ENCODE results near the gene KIAA0586.
"Not testable (repeated sequence)": the region's sequence is repeated elsewhere in the genome, so short reads cannot be mapped to it uniquely, and the experiment has no call there.

Gene KIAA0586

DNA sequence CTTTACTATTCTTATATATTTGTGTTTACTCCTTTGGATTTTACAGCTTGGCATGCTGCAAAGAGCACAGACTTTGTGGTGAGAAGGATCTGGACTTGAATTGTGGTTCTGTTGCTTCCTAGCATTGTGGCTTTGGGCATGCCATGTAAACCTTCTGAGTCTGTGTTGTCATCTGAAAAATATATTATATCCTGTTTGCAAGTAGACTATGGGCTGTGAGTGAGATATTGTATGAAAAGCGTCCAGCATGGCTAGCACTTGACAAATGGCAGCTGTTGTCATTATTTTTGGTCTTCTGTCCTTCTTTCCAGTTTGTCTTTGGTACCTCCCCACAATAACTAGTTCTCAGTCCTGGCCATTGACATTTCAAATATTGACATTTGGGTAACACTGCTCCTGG, 148.4 kb downstream of the KIAA0586 start:
- H2BK12ac ChIP-seq (ENCODE audit: low read length in 2 of 2) = no peak overlapping the region
- no peak overlapping the region for H2AK5ac ChIP-seq (ENCODE audit: low read length, severe bottlenecking)
- H3K4me2 ChIP-seq (ENCODE audit: low read length, poor library complexity, severe bottlenecking) = no peak overlapping the region
- no peak overlapping the region for H2BK15ac ChIP-seq (ENCODE audit: low read depth, poor library complexity, severe bottlenecking)
- H2BK120ac ChIP-seq (ENCODE audit: low read depth, low read length) = no peak overlapping the region
- no peak overlapping the region for H2BK5ac ChIP-seq (ENCODE audit: low read depth, low read length, poor library complexity, severe bottlenecking)
- H2AFZ ChIP-seq (ENCODE audit: low read depth, low read length) = no peak overlapping the region
- WGBS = 50% methylated on average over 1 of the region's 1 CpG
- no peak overlapping the region for H3K27ac ChIP-seq (ENCODE audit: low read length, poor library complexity, severe bottlenecking)
- H3K23ac ChIP-seq (ENCODE audit: low read length in 2 of 2) = no peak overlapping the region
- peaks cover 1% of the 10 kb centered on the region for H3K4me1 ChIP-seq (ENCODE audit: control insufficient read depth, insufficient read depth, low read depth, low read length)
- no peak overlapping the region for H4K91ac ChIP-seq (ENCODE audit: low read length)
- DNase-seq = no peak
- no peaks in the 10 kb centered on the region for H3K79me1 ChIP-seq (replicated peaks; ENCODE audit: low read length, poor library complexity, severe bottlenecking)
- no peaks in the 10 kb centered on the region for H3K9me3 ChIP-seq (ENCODE audit: control insufficient read depth, low read length)
- H4K8ac ChIP-seq (ENCODE audit: low read length) = no peak overlapping the region
- no peak overlapping the region for H3K18ac ChIP-seq (ENCODE audit: low read depth in 1 of 2, low read length in 2 of 2)
- H3K4ac ChIP-seq (ENCODE audit: low read depth in 1 of 2, low read length in 2 of 2) = no peak overlapping the region
- no peak overlapping the region for H3K14ac ChIP-seq (ENCODE audit: low read length in 2 of 2)
- no peak overlapping the region for H3K9ac ChIP-seq (ENCODE audit: low read length)
- no peak overlapping the region for H3K4me3 ChIP-seq (ENCODE audit: insufficient read depth in 1 of 2, low read depth in 1 of 2, low read length in 2 of 2)
- peaks cover 0 to 4% of the 10 kb centered on the region in 2 experiments for H3K27me3 ChIP-seq (ENCODE audit: control insufficient read depth in 1 of 2, insufficient read depth in 1 of 2, low read length in 2 of 2)
- H3K36me3 ChIP-seq (ENCODE audit: control insufficient read depth in 1 of 2, insufficient read depth in 2 of 2, low read depth in 1 of 2, low read length in 2 of 2) = no peaks in the 10 kb centered on the region

DNA sequence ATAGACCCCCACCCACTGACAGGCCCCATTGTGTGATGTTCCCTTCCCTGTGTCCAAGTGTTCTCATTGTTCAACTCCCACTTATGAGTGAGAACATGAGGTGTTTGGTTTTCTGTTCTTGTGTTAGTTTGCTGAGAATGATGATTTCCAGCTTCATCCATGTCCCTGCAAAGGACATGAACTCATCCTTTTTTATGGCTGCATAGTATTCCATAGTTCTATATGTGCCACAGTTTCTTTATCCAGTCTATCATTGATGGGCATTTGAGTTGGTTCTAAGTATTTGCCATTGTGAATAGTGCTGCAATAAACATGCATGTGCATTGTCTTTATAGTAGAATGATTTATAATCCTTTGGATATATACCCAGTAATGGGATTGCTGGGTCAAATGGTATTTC, 152.5 kb downstream of the KIAA0586 start:
- H3K4ac ChIP-seq (ENCODE audit: low read depth in 1 of 2, low read length in 2 of 2) = not testable (repeated sequence)

GRCh38 chr14:58581389-58581788, 153.9 kb downstream of the KIAA0586 start:
- not testable (repeated sequence) for H2BK12ac ChIP-seq (ENCODE audit: low read length in 2 of 2); H3K27ac ChIP-seq (ENCODE audit: low read length, poor library complexity, severe bottlenecking); DNase-seq; H2AFZ ChIP-seq (ENCODE audit: low read depth, low read length); H4K91ac ChIP-seq (ENCODE audit: low read length); H3K36me3 ChIP-seq (ENCODE audit: control insufficient read depth in 1 of 2, insufficient read depth in 2 of 2, low read depth in 1 of 2, low read length in 2 of 2); H2AK5ac ChIP-seq (ENCODE audit: low read length, severe bottlenecking); H3K14ac ChIP-seq (ENCODE audit: low read length in 2 of 2); H4K8ac ChIP-seq (ENCODE audit: low read length); H3K4ac ChIP-seq (ENCODE audit: low read depth in 1 of 2, low read length in 2 of 2); H3K4me1 ChIP-seq (ENCODE audit: control insufficient read depth, insufficient read depth, low read depth, low read length); H3K27me3 ChIP-seq (ENCODE audit: control insufficient read depth in 1 of 2, insufficient read depth in 1 of 2, low read length in 2 of 2); H3K4me2 ChIP-seq (ENCODE audit: low read length, poor library complexity, severe bottlenecking); H3K4me3 ChIP-seq (ENCODE audit: insufficient read depth in 1 of 2, low read depth in 1 of 2, low read length in 2 of 2); H2BK15ac ChIP-seq (ENCODE audit: low read depth, poor library complexity, severe bottlenecking); H3K9ac ChIP-seq (ENCODE audit: low read length); H3K79me1 ChIP-seq (replicated peaks; ENCODE audit: low read length, poor library complexity, severe bottlenecking); H3K9me3 ChIP-seq (ENCODE audit: control insufficient read depth, low read length); H2BK120ac ChIP-seq (ENCODE audit: low read depth, low read length); H3K23ac ChIP-seq (ENCODE audit: low read length in 2 of 2); H2BK5ac ChIP-seq (ENCODE audit: low read depth, low read length, poor library complexity, severe bottlenecking); H3K18ac ChIP-seq (ENCODE audit: low read depth in 1 of 2, low read length in 2 of 2)
- WGBS = no CpG with 5 or more reads among the region's 1 CpG

More for the DNA sequence above, 152.5 kb downstream of the KIAA0586 start:
- not testable (repeated sequence) for H3K4me3 ChIP-seq (ENCODE audit: insufficient read depth in 1 of 2, low read depth in 1 of 2, low read length in 2 of 2); H2BK120ac ChIP-seq (ENCODE audit: low read depth, low read length); H3K4me1 ChIP-seq (ENCODE audit: control insufficient read depth, insufficient read depth, low read depth, low read length); H3K23ac ChIP-seq (ENCODE audit: low read length in 2 of 2); H2AFZ ChIP-seq (ENCODE audit: low read depth, low read length); H2BK12ac ChIP-seq (ENCODE audit: low read length in 2 of 2); H2BK15ac ChIP-seq (ENCODE audit: low read depth, poor library complexity, severe bottlenecking); H2AK5ac ChIP-seq (ENCODE audit: low read length, severe bottlenecking); H3K18ac ChIP-seq (ENCODE audit: low read depth in 1 of 2, low read length in 2 of 2); H3K14ac ChIP-seq (ENCODE audit: low read length in 2 of 2); H3K27ac ChIP-seq (ENCODE audit: low read length, poor library complexity, severe bottlenecking); H3K9ac ChIP-seq (ENCODE audit: low read length); H3K27me3 ChIP-seq (ENCODE audit: control insufficient read depth in 1 of 2, insufficient read depth in 1 of 2, low read length in 2 of 2); H3K9me3 ChIP-seq (ENCODE audit: control insufficient read depth, low read length); H3K4me2 ChIP-seq (ENCODE audit: low read length, poor library complexity, severe bottlenecking); H2BK5ac ChIP-seq (ENCODE audit: low read depth, low read length, poor library complexity, severe bottlenecking); H4K8ac ChIP-seq (ENCODE audit: low read length); H3K36me3 ChIP-seq (ENCODE audit: control insufficient read depth in 1 of 2, insufficient read depth in 2 of 2, low read depth in 1 of 2, low read length in 2 of 2); H3K79me1 ChIP-seq (replicated peaks; ENCODE audit: low read length, poor library complexity, severe bottlenecking); DNase-seq; H4K91ac ChIP-seq (ENCODE audit: low read length)

- Histone ChIP-seq H3K23ac (ENCODE audit: low read length in 2 of 2) (no peak overlapping the region), H3K27ac (ENCODE audit: low read length, poor library complexity, severe bottlenecking) (no peak overlapping the region), H3K4me2 (ENCODE audit: low read length, poor library complexity, severe bottlenecking) (no peak overlapping the region), H3K18ac (ENCODE audit: low read depth in 1 of 2, low read length in 2 of 2) (no peak overlapping the region), H3K9ac (ENCODE audit: low read length) (no peak overlapping the region), H2AFZ (ENCODE audit: low read depth, low read length) (no peak overlapping the region), H3K4me3 (ENCODE audit: insufficient read depth in 1 of 2, low read depth in 1 of 2, low read length in 2 of 2) (no peak overlapping the region), H2BK120ac (ENCODE audit: low read depth, low read length) (no peak overlapping the region), H3K4ac (ENCODE audit: low read depth in 1 of 2, low read length in 2 of 2) (no peak overlapping the region), H3K79me1 (replicated peaks; ENCODE audit: low read length, poor library complexity, severe bottlenecking) (no peaks in the 10 kb centered on the region), H4K8ac (ENCODE audit: low read length) (no peak overlapping the region), H3K27me3 (ENCODE audit: control insufficient read depth in 1 of 2, insufficient read depth in 1 of 2, low read length in 2 of 2) (no peaks in the 10 kb centered on the region), H4K91ac (ENCODE audit: low read length) (no peak overlapping the region), H3K9me3 (ENCODE audit: control insufficient read depth, low read length) (no peaks in the 10 kb centered on the region), H2BK15ac (ENCODE audit: low read depth, poor library complexity, severe bottlenecking) (no peak overlapping the region), H3K4me1 (ENCODE audit: control insufficient read depth, insufficient read depth, low read depth, low read length) (no peaks in the 10 kb centered on the region), H2BK5ac (ENCODE audit: low read depth, low read length, poor library complexity, severe bottlenecking) (no peak overlapping the region), H3K36me3 (ENCODE audit: control insufficient read depth in 1 of 2, insufficient read depth in 2 of 2, low read depth in 1 of 2, low read length in 2 of 2) (no peaks in the 10 kb centered on the region), H2AK5ac (ENCODE audit: low read length, severe bottlenecking) (no peak overlapping the region), H3K14ac (ENCODE audit: low read length in 2 of 2) (no peak overlapping the region), H2BK12ac (ENCODE audit: low read length in 2 of 2) (no peak overlapping the region)
- WGBS = 83% methylated on average over 1 of the region's 1 CpG
- no peak for DNase-seq
These were observed 156.9 kb downstream of the KIAA0586 start for GRCh38 chr14:58584383-58584782.

Measured in mesenchymal stem cell (in vitro differentiated cells and primary cell).